Measurements from ENCODE around the gene TEX51. TPM values are rescaled to one million over a fixed set of nuclear protein-coding genes. Genes with fewer than 3 reads are reported as not detected.

Gene TEX51
- not detected in 2 replicates for total RNA-seq

GRCh38 chr2:126898636-126899035 is at the start of gene TEX51:
TEX51 (plus strand) TSS chr2:126898890; CDS start chr2:126898919, 29 bp downstream.

Other genes starting within 250 kb of the TEX51 start
- 93.2 and 195 TPM in 2 replicates for gene GYPC, start 242.7 kb upstream of the TEX51 start, total RNA-seq
- gene BIN1, start 208.3 kb downstream of the TEX51 start, total RNA-seq: 63.5 and 76.5 TPM in 2 replicates